ENCODE results near the gene AFAP1.

AFAP1 gene

GRCh38 chr4:7819446-7819845 is 120.2 kb downstream of the AFAP1 start:
- DNase-seq (ENCODE audit: low spot score), result no peak

GRCh38 chr4:7818399-7818911 is 121.2 kb downstream of the AFAP1 start:
- DNase-seq (ENCODE audit: low spot score), result no peak

GRCh38 chr4:7817877-7818398 is 121.7 kb downstream of the AFAP1 start:
- no peak for DNase-seq (ENCODE audit: low spot score)

- no peak for DNase-seq (ENCODE audit: low spot score)
Measured at GRCh38 chr4:7816771-7817170, 122.9 kb downstream of the AFAP1 start.

- DNase-seq (ENCODE audit: low spot score), result no peak
Measured at GRCh38 chr4:7815981-7816380, 123.7 kb downstream of the AFAP1 start.

- no peak for DNase-seq (ENCODE audit: low spot score)
Measured at GRCh38 chr4:7815562-7815961, 124.1 kb downstream of the AFAP1 start.

GRCh38 chr4:7814451-7814850 is 125.2 kb downstream of the AFAP1 start:
- DNase-seq (ENCODE audit: low spot score), result no peak

GRCh38 chr4:7813674-7814073 is 126.0 kb downstream of the AFAP1 start:
- no peak for DNase-seq (ENCODE audit: low spot score)

GRCh38 chr4:7812921-7813320 is 126.7 kb downstream of the AFAP1 start:
- no peak for DNase-seq (ENCODE audit: low spot score)

GRCh38 chr4:7812231-7812857 is 127.3 kb downstream of the AFAP1 start:
- DNase-seq (ENCODE audit: low spot score), result no peak

GRCh38 chr4:7811536-7812191 is 128.0 kb downstream of the AFAP1 start:
- DNase-seq (ENCODE audit: low spot score), result no peak

- no peak for DNase-seq (ENCODE audit: low spot score)
Measured at GRCh38 chr4:7810783-7811535, 128.7 kb downstream of the AFAP1 start.

GRCh38 chr4:7808752-7809151 is 130.9 kb downstream of the AFAP1 start:
- no peak for DNase-seq (ENCODE audit: low spot score)

- DNase-seq (ENCODE audit: low spot score), result no peak
Measured at GRCh38 chr4:7808181-7808580, 131.5 kb downstream of the AFAP1 start.

- no peak for DNase-seq (ENCODE audit: low spot score)
Measured at GRCh38 chr4:7807351-7807921, 132.2 kb downstream of the AFAP1 start.

GRCh38 chr4:7806338-7807090 is 133.1 kb downstream of the AFAP1 start:
- no peak for DNase-seq (ENCODE audit: low spot score)

- no peak for DNase-seq (ENCODE audit: low spot score)
Measured at GRCh38 chr4:7805533-7806337, 133.9 kb downstream of the AFAP1 start.

GRCh38 chr4:7804756-7805385 is 134.8 kb downstream of the AFAP1 start:
- DNase-seq (ENCODE audit: low spot score), result no peak

- DNase-seq (ENCODE audit: low spot score), result peak; percentile 85
Measured at GRCh38 chr4:7803992-7804755, 135.5 kb downstream of the AFAP1 start.

GRCh38 chr4:7803371-7803770 is 136.3 kb downstream of the AFAP1 start:
- no peak for DNase-seq (ENCODE audit: low spot score)
